GM10847 (cell line): ENCODE results near the gene GET3.

ENCODE experiments used
- POLR2A ChIP-seq: IDR thresholded peaks from 2 replicates; pipeline ENCODE4 v1.6.1; 2011; ENCODE audit not compliant: insufficient read length; ENCODE audit errors: extremely low read depth

Gene GET3

DNA sequence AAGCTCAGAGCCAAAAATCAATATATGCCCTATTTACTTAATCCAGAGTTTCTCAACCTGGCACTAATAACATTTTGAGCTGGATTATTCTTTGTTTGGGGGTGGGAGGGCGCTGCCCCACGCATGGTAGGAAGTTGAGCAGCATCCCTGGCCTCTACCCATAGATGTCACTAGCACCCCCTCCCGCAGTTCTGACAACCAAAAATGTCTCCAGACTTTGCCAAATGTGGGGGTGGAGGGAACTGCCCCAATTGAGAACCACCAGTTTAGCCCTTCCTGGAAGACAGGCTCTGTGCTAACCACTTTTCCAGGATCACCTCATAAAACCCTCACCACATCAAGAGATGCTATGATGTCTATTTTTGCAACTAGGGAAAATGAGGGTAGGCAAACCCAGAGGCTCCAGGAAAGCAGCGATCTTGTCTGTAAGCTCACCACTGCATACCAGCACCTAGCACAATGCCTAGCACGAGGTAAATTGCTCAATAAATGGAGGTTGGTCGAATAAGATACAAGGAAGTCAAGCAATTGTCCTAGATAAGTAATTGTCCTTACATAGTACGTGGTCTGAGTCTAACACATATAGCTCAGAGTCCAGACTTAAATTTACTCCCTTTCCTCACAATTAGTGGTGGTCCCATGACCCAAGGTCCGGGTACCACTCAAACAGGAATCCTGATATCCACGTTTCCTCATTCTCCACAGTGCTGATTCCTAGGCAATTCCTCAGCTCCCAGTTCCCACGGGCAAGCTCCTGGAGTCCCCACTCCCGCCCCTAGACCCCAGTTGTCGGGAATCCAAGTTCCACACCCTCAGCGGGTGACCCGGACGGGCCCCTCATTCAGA lies 3.7 kb upstream of the GET3 start:
- TF ChIP-seq POLR2A = no peak

DNA sequence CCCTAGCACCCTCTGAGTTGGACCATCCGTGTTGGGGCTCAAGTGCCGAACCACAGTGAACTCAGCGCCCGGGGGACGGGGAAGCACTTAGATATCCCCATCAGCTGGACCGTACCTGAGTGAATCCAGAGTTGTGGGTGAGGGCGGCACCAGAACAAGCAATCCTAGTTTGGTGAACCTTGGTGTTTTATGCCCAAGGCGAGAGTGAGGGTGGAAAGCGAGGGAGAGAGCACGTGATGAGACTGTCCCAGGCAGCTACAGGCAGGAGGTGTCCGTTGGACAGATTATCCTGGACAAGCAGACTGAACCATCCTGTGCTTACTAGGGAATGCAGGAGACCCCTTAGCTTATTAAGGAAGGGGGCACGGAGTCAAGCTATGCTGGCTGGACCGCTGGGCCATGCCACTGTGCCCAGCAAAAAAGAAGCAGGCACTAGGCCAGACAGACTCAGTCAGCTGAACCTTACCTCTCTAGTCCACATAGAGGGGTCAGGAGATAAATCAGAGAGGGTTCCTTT lies 596 bp downstream of the GET3 start:
- TF ChIP-seq POLR2A = no peak

DNA sequence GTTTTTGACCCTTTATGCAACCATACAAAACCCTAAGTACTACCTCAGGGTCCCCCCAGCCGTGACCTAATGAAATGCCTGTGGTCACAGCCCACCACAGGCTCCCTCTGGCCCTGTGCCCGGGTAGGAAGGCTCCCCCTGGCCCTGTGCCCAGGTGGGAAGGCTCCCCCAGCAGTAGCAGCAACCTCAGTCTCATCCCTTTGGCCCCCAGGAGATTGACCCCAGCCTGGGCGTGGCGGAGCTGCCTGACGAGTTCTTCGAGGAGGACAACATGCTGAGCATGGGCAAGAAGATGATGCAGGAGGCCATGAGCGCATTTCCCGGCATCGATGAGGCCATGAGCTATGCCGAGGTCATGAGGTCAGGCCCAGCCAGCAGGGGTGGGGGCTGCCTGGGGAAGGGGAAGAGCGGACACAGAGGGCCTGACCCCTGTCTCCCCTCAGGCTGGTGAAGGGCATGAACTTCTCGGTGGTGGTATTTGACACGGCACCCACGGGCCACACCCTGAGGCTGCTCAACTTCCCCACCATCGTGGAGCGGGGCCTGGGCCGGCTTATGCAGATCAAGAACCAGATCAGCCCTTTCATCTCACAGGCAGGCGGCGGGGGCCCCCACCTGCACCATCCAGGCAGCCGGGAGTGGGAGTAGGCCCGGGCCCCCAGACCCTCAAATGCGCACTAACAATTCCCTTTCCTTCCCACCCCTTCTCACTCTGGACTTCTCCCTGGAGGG lies 8.0 kb downstream of the GET3 start:
- no peak for TF ChIP-seq POLR2A

- TF ChIP-seq POLR2A = no peak
Observed at GRCh38 chr19:12748489-12748888, 11.2 kb downstream of the GET3 start.

DNA sequence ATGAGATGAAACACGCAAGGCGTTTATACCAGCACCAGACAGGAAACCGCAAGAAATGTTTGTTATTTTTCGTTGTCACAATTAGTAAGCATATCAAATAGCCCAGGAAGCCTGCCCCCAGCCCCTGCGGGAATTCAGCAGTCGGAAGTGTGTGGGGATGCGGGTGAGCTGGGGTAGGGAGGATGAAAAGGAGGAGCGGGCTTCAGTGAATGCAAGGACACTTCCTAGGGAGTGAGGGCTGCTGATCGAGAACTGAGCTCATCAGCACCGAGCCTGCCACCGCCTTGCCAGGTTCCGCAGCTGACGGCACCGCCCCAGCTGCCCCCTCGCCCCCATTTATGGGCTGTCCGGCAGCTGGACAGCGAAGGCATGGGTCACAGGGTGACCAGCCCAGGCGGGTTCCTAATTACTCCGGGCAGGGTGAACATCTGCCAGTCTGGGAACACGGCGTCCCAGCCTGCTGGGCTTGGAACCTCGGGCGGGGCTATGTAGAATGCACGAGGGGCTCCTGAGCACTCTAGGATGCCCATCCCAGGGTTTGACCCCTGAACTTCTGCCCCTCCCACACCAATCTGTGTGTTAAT lies 12.7 kb downstream of the GET3 start:
- TF ChIP-seq POLR2A = no peak

- TF ChIP-seq POLR2A = no peak
Observed at GRCh38 chr19:12750851-12751250, 13.6 kb downstream of the GET3 start.

DNA sequence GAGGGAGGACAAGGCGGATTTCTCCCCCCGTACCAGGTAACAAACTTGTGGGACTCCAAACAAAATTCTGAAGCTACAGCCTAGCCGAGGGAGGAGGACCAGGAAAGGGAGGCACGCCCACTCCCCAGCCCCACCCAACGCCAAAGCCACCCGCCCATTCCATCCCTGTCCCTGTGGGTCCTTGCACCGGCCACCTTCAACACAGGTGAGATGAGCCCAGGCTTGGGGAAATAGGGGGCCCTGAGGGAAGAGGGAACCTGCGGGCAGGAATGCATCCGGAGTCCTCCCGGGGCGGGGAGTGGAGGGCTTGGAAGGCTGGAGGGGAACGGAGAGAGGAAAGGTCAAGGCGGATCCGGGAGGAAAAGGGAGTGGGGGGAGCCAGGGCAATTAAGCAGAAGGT lies 14.3 kb downstream of the GET3 start, which contains the start of gene BEST2:
TSS of gene BEST2 (plus strand) at position 157 of the 400 bp plus-strand sequence. CDS start 802 bp downstream, outside the sequence.
- TF ChIP-seq POLR2A = no peak

- no peak for TF ChIP-seq POLR2A
Observed at GRCh38 chr19:12752056-12752781, 14.9 kb downstream of the GET3 start.

- TF ChIP-seq POLR2A = no peak
Observed at GRCh38 chr19:12754465-12755196, 17.3 kb downstream of the GET3 start.

DNA sequence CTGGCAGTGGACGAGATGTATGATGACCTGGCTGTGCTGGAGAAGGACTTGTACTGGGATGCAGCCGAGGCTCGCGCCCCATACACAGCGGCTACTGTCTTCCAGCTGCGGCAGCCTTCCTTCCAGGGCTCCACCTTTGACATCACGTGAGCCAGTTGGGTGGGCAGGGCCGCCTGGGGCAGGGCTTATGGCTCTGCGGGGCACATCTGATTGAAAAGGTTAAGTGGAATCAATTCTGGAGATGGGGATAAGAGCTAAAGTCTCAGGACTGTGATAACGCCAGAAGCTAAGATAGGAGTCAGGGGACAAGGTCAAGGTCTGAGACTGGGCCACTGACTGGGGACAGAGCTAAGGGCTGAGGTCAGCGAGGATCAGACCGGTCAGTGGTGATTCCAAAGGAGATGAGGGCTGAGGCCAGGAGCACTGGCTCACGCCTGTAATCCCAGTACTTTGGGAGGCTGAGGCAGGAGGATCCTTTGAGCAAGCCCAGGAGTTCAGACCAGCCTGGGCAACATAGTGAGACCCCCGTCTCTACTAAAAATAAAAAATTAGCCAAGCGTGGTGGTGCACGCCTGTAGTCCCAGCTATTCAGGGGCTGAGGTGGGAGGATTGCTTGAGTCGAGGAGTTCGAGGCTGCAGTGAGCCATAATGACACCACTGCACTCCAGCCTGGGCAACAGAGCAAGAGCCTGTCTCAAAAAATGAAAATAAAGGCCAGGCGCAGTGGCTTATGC lies 19.0 kb downstream of the GET3 start:
- no peak for TF ChIP-seq POLR2A

DNA sequence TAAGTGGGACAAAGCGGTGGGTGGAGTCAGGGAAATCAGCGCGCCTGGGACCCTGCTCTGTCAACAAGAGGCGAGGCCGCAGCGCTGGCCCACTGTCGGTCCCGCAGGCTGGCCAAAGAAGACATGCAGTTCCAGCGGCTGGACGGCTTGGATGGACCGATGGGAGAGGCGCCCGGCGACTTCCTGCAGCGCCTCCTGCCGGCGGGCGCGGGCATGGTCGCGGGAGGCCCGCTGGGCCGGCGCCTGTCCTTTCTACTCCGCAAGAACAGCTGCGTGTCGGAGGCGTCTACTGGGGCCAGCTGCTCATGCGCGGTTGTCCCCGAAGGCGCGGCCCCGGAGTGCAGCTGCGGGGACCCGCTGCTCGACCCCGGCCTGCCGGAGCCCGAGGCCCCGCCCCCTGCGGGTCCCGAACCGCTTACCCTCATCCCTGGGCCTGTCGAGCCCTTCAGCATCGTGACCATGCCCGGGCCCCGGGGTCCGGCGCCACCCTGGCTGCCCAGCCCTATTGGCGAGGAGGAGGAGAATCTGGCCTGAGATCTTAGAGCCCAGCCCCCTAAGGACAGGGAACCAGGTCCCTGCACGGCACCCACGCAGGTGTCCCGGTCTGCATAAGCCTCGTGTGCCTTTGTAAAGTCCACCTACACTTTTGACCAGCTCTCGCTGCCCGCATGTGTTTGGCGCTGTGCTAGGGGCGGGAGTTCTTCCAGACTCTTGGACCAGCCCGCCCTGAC lies 20.4 kb downstream of the GET3 start:
- TF ChIP-seq POLR2A = no peak

- TF ChIP-seq POLR2A = no peak
Observed at GRCh38 chr19:12759686-12760085, 22.4 kb downstream of the GET3 start.

- no peak for TF ChIP-seq POLR2A
Observed at GRCh38 chr19:12763100-12763499, 25.8 kb downstream of the GET3 start.
